Measurements from ENCODE around the gene MELTF.
A peak's percentile ranks its signal among the peaks of the same experiment; 100 is the strongest.

Gene MELTF

DNA sequence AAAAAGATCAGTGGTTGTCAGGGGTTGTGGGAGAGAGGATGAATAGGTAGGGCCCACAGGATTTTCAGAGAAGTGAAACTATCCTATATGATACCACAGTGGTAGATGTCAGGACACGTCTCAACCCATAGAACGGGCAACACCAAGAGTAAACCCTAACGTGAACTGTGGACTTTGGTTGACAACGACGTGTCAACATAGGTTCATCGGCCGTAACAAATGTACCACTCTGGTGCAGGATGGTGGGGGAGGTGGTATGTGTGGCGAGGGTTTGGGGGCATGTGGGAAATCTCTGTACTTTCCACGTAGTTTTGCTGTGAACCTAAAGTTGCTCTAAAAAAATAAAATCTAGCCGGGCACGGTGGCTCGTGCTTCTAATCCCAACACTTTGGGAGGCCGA, 48.0 kb downstream of the MELTF start:
- in situ Hi-C loops (cut with HindIII; ENCODE audit: low pct_ligation_motif_present, low pct_unique_long_range_greater_than_20kb, low sequenced_read_pairs) = no loop called here
- no peak for DNase-seq

- no peak for DNase-seq
- in situ Hi-C loops (cut with HindIII; ENCODE audit: low pct_ligation_motif_present, low pct_unique_long_range_greater_than_20kb, low sequenced_read_pairs) = no loop called here
Observed at GRCh38 chr3:196979545-196979944, 50.1 kb downstream of the MELTF start.

GRCh38 chr3:196976941-196977340, 52.7 kb downstream of the MELTF start:
- in situ Hi-C loops (cut with HindIII; ENCODE audit: low pct_ligation_motif_present, low pct_unique_long_range_greater_than_20kb, low sequenced_read_pairs) = no loop called here
- DNase-seq = no peak

- in situ Hi-C loops (cut with HindIII; ENCODE audit: low pct_ligation_motif_present, low pct_unique_long_range_greater_than_20kb, low sequenced_read_pairs) = no loop called here
- DNase-seq = no peak
Observed at GRCh38 chr3:196975349-196975748, 54.3 kb downstream of the MELTF start.

GRCh38 chr3:196974661-196975060, 55.0 kb downstream of the MELTF start:
- no peak for DNase-seq
- in situ Hi-C loops (cut with HindIII; ENCODE audit: low pct_ligation_motif_present, low pct_unique_long_range_greater_than_20kb, low sequenced_read_pairs) = no loop called here

DNA sequence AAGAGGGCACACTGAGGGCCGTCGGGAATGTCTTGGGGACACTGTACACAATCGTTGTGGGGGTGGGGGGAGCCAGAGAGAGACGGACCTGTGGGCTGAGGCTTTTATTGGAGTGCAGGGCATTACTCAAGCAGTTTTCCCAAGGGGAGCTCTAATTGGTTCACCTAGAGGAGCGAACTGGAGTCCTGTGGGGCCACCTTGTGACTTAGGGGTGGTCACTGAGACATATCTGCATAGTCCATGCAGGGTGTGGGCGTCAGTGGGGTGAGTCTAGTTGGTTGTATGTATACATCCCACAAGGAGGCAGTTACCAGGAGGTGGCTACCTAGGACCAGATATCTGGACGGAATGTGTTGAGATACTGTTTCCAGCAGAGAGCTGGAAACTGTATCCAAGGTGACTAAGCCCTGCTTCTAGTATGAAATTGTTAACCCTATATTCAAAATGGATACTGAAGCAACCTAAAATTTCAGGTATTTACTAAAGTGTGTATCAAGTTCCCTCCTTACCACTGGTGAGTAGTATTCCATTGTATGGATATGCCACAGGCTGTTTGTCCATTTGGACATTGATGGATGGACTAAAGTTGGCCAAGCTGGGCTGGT, 58.4 kb downstream of the MELTF start:
- no peak for DNase-seq
- in situ Hi-C loops (cut with HindIII; ENCODE audit: low pct_ligation_motif_present, low pct_unique_long_range_greater_than_20kb, low sequenced_read_pairs) = no loop called here

- DNase-seq = no peak
- in situ Hi-C loops (cut with HindIII; ENCODE audit: low pct_ligation_motif_present, low pct_unique_long_range_greater_than_20kb, low sequenced_read_pairs) = no loop called here
Observed at GRCh38 chr3:196970547-196971093, 59.0 kb downstream of the MELTF start.

GRCh38 chr3:196969660-196970546, 59.7 kb downstream of the MELTF start:
- in situ Hi-C loops (cut with HindIII; ENCODE audit: low pct_ligation_motif_present, low pct_unique_long_range_greater_than_20kb, low sequenced_read_pairs) = no loop called here
- DNase-seq = peak; percentile 62

DNA sequence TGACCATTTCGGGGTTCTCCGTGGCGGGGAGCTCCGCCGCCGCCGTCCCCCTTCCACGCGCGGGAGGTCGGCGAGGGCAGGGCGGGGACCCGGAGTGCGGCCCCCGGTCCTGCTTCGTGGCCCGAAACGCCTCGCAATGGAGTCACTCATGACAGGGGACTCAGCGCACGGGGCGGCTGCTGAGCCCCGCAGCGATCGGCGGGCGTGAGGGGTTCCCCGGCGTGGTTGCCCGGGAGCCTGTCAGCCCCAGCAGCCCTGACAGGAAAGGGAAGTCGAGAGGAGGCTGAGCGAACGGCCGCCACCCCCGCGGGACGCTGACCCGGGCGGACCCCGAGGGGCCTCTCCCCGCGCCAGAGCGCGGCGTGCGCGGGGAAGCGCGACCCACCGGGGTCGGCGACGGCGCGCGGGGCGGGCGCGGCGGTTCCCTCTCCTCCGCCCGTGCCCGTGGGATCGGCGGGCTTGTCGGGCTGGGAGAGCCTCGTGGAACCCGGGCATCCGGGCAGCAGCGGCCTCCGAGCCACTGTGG, 60.4 kb downstream of the MELTF start:
- in situ Hi-C loops (cut with HindIII; ENCODE audit: low pct_ligation_motif_present, low pct_unique_long_range_greater_than_20kb, low sequenced_read_pairs) = no loop called here
- DNase-seq = peak; percentile 32

DNA sequence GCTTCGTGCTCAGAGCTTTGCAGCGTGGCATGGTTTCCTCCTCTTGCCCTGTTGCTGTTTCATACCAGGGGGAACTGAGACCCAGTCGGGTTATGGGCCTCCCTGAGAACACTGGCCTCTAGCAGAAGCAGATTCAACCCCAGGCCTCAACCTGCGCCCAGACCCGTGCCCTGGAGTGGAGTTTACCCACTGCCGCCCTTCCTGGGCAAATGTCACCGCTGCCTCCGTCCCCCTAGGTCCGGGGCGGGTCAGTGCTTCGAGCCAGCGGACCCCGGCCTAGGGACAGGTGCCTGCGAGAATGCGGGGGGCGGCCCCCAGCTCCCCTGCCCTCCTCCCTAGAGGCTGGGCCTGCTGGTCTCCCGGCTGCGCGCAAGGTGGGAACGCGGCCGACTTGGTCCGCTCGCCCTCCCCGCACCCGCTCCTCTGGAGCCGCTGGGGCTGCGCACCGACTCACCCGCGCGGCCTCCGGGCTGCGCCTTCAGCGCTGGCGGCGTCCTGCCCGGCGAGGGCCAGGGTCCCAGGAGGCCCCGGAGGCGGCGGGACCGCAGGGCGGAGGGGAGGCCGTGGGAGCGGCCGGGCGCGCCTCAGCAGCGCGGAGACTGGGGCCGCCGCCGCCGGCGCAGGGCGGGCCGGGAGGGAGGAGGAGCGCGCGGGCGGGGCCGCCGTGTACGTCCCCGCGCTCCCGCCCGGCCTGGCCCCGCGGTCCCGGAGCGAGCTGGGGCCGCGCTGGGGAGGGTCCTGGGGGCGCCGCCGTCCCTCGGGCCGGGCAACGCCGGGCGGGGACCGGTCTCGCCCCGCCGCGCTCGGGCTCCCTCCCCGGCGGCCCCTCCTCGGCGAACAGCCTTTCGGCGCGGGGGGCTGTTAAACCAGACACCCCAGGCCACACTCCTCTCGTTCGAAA, 61.1 kb downstream of the MELTF start, which contains the start of gene PIGZ:
PIGZ (minus strand) TSS at position 601 of the 901 bp plus-strand sequence. CDS start 16,802 bp downstream, outside the sequence.
- peak; percentile 24 for DNase-seq
- in situ Hi-C loops (cut with HindIII; ENCODE audit: low pct_ligation_motif_present, low pct_unique_long_range_greater_than_20kb, low sequenced_read_pairs) = no loop called here

DNA sequence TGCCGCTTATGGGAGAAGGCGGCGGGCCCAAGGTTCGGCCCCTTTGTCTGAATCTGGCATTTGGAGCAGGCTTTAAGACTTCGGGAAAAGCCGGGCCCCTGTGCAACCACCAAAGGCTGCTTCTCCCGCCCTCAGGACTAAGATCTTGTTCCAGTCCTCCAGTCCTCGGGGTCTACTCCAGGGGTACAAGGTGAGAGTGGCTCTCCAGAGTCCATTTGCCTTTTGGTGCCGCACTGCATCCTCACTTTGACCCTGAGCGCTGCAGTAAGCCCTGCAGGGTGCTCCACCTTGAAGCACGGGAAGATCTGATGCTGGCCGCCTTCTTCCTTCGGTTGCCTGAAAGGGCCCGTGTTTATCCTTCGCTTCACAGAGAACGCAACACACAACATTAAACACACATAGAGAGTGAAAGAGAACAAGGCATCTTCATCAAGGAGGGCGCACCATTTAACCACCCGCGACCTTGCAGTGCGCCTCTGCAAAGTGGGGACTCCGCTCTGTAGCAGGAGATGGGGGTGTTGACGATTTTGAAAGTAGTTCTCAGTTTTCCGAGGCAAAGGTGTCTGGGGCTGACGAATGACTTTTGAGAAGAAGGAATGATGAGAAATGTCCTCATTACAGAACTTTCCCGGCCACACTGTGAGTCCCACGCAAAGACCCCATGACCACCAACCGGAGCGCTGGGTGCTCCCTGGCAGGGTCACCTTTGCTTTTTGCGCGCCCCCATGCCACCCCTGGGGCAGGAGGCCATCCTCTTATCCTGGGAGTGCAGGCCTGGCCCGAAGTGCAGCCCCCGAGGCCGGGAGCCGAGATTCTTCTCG, 62.0 kb downstream of the MELTF start:
- in situ Hi-C loops (cut with HindIII; ENCODE audit: low pct_ligation_motif_present, low pct_unique_long_range_greater_than_20kb, low sequenced_read_pairs) = no loop called here
- DNase-seq = no peak

DNA sequence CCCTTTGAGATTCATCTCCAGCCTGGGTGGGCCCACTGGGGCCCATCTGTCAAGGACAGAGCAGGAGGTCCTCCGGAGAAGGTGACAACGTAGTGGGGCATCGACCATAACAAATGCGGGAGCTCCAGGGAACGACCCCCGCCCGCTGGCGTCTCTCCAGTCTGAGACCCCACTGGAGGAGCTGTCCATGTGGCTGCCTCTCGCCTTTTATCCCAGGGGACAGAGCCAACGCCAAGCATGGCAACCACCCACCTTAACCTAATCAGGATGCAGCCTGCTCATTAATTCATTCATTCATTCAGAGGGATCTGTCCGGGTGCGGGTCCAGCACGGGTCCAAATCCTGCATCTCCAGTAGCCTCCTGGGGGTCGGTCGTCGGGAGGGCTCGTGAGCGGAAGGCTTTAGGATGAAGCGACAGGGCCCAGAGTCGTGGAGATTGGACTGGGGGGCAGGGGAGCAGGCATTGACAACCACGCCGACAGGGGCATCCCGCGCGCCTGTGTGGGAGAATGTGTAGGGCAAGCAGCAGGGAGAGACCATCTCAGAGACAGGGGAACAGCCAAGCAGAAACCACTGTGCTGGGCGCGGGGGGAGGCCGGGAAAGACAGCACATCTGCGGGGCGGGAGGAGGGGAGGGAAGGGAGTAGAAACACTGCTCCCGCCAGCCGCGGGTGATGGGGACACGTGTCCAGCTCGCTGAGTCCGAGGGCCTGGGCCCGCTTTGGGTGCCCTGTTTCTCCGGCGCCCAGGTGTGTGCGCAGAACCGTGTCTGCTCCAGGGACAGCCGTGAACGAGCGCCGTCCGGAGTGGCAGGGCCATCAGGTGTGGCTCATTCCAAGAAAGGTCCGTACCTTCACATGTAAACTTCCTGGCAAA, 62.9 kb downstream of the MELTF start:
- in situ Hi-C loops (cut with HindIII; ENCODE audit: low pct_ligation_motif_present, low pct_unique_long_range_greater_than_20kb, low sequenced_read_pairs) = no loop called here
- no peak for DNase-seq

DNA sequence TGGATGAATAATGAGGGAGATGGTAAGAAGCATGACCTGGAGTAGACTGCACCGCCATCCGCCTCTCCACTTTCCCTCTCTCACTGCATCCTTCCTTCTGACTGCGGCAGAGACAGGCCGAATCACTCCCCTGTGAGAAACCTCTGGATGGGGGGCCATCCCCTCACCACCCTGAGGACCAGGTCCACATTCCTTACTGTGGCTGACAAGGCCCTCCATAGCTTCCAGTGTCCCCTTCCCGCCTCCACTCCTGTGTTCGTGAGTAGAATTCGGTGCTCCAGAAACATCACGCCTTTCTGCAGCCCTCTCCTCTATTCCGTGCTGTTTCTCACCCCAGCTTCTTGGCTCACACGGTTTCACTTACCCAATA, 63.8 kb downstream of the MELTF start:
- no peak for DNase-seq
- in situ Hi-C loops (cut with HindIII; ENCODE audit: low pct_ligation_motif_present, low pct_unique_long_range_greater_than_20kb, low sequenced_read_pairs) = no loop called here

- no peak for DNase-seq
- in situ Hi-C loops (cut with HindIII; ENCODE audit: low pct_ligation_motif_present, low pct_unique_long_range_greater_than_20kb, low sequenced_read_pairs) = no loop called here
Observed at GRCh38 chr3:196965112-196965803, 64.4 kb downstream of the MELTF start.

- in situ Hi-C loops (cut with HindIII; ENCODE audit: low pct_ligation_motif_present, low pct_unique_long_range_greater_than_20kb, low sequenced_read_pairs) = no loop called here
- no peak for DNase-seq
Observed at GRCh38 chr3:196963631-196963953, 66.0 kb downstream of the MELTF start.

GRCh38 chr3:196962930-196963630, 66.5 kb downstream of the MELTF start:
- in situ Hi-C loops (cut with HindIII; ENCODE audit: low pct_ligation_motif_present, low pct_unique_long_range_greater_than_20kb, low sequenced_read_pairs) = no loop called here
- no peak for DNase-seq

All from ACHN (cell line).